D341Med (cell line): ENCODE results near the gene TAB2.
A peak's percentile ranks its signal among the peaks of the same experiment; 100 is the strongest.
"Not testable (repeated sequence)": the region's sequence is repeated elsewhere in the genome, so short reads cannot be mapped to it uniquely, and the experiment has no call there.

Source experiments
- DNase-seq: peaks from one replicate; pipeline ENCODE4 v3.0.0; 2012; ENCODE audit warnings: low spot score

Gene TAB2

GRCh38 chr6:149313070-149313469 is 4.4 kb upstream of the TAB2 start:
- no peak for DNase-seq

- DNase-seq, result no peak
Observed at GRCh38 chr6:149313861-149314260, 3.7 kb upstream of the TAB2 start.

DNA sequence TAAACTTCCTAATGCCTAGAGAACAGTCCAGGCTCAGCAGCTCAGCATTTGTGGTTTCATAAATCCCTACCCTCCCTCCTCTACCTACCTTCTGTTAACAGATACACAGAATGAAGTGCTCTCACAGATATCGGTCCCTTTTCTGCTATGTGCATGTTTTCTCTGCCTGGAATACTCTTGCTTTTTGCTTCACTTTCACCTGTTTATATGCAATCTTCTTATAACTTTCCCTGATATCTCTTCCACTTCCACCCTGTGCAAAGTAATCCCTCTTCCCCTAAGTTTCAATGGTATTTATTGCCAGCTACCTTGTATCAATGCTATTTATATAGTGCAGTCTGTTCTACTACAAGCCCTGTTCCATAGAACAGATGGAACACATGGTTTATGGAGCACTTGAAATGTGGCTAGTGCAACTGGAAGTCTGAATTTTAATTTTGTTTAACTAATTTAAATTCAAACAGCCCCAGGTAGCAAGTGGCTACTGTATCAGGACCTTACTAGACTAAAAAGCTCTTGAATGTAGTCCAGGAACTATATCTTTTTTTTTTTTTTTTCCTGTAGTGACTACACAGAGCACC is 3.1 kb upstream of the TAB2 start:
- no peak for DNase-seq

DNA sequence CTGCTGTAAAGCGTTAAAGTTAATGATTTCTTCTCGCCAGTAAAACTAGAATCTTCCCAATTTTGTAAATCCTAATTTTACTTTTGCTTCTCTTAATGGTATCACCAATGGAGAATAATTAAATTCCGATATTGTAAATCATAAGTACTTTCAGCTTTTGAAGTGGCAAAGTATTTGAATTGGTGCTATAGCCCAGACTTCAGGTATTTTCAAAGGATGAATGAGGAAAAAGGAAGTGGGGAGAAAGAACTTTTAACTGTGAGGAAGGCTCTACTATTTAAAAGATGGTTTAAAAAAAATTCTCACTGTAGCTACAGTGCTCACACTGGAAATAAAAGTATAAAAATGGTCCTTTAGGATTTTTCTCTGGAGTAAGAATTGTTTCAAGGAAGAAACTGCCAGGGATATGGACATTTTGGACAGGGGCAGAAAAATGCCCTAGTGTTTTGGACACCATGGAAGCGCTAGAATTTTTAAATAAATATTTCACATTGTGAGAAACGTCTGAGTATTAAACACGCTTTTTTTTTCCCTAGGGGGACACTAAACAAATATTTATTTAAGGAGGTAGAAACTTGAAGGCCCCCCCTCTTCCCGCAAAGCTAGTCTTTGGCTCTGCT is 1.3 kb upstream of the TAB2 start:
- no peak for DNase-seq

DNA sequence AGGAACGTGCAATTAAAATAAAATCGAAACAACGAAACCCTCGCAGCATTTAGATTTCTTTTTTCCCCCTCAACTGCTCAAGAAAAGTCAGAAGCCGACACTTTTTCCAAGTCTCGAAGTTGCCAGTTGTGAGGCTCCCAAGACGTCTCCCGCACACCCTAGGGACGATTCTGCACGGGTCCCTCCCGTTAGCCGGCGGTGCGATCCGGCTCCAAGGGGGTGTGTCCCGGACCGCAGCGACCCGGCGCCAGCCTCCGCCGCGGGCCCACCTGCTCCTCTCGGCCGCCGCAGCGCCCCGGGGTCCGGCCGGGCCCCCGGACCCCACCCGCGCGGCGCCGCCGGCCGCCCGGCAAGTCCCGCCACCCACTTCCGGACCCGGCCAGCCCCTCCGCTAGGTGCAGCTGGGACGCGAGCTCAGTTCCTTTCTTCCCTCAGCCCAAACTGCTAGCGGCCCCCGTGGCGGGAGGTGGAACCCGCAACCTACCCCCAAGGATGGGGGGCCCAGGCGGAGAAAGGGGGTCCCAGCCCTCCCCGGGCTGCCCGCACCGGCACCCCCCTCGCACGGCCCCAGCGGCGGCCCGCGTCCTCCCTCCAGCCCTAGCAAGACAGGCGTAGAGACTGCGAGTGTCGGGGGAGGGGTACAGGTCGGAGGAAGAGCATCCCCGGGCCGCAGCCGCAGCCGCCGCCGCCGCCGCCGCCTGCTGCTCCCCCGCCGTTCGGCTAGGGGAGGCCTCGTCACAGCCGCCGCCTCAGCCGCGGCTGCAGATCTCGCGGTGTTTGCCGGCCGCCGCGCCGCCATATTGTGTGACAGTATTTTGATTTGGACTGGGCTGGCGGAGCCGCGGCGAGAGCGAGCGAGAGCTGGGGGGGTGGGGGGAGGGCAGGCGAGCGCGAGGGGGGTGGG is 520 bp upstream of the TAB2 start:
- DNase-seq, result peak; percentile 93

GRCh38 chr6:149318581-149319286 is 1.2 kb downstream of the TAB2 start:
- DNase-seq, result peak; percentile 26

GRCh38 chr6:149319422-149319821 is 1.9 kb downstream of the TAB2 start:
- DNase-seq, result no peak

GRCh38 chr6:149320016-149320415 is 2.5 kb downstream of the TAB2 start:
- DNase-seq, result not testable (repeated sequence)

DNA sequence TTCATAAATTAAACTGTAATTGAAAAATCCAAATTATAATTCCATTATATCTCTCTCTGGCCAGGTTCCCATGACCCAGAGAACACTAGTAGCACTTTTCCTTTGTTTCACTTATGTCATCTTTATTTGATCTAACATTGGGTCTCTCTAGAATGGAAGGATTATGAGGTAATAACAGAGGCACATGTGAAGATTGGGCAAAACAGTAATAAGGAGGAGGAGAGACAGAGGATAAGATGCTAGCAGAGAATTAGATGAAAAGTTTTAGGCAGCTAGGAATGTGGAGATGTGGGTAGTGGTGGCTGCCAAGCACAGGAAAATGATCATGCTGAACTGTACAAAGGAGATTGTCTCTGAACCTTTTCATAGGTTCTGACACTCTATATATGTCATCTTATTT is 3.3 kb downstream of the TAB2 start:
- DNase-seq, result no peak

GRCh38 chr6:149323353-149323752 is 5.8 kb downstream of the TAB2 start:
- DNase-seq, result no peak

GRCh38 chr6:149323925-149324324 is 6.4 kb downstream of the TAB2 start:
- DNase-seq, result no peak

- DNase-seq, result no peak
Observed at GRCh38 chr6:149324428-149324827, 6.9 kb downstream of the TAB2 start.

- no peak for DNase-seq
Observed at GRCh38 chr6:149325648-149326236, 8.2 kb downstream of the TAB2 start.

GRCh38 chr6:149327638-149328037 is 10.1 kb downstream of the TAB2 start:
- no peak for DNase-seq

- DNase-seq, result no peak
Observed at GRCh38 chr6:149328083-149328482, 10.6 kb downstream of the TAB2 start.

- no peak for DNase-seq
Observed at GRCh38 chr6:149329529-149329928, 12.0 kb downstream of the TAB2 start.

DNA sequence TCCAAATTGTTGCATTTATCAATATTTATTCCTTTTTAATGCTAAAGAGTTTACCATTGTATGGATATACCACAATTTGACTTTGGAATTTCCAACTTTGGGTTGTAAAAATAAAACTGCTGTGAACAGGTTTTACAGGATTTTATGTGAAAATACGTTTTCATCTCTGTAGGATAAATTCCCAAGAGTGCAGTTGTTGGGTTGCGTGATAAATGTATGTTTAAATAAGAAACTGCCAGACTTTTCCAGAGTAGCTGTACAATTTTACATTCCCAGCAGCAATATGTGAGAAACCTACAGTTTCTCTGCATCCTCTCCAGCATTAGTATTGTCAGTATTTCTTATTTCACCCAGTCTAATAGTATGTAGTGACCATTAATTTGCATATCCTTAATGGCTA is 12.6 kb downstream of the TAB2 start:
- DNase-seq, result no peak

DNA sequence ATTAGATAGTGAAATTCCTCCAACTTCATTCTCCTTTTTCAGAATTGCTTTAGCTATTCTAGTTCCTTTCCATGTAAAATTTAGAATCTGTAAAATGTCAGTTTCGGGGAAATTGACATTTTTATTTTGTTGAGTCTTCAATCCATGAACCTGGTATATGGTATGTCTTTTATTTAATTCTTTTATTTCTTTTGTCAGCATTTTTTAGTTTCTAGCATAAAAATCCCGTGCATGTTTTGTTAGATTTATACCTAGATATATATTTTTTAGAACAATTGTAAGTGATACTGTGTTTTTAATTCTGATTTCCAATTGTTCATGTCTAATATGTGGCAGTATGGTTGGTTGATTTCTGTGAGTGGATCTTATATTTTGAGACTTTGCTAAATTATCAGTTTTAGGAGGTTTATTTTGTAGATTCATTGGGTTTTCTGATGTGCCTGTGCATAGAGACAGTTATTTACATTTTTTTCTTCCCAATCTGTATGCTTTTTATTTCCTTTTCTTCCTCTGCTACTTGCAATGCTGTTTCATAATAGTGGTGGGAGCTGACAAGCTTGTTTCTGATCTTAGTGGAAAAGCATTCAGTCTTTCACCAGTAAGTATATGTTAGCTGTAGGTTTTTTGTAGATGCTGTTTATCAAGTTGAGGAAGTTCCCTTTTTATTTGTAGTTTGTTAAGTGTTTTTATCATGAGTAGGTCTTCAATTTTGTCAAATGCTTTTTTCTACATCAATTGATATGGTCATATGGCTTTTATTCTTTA is 13.7 kb downstream of the TAB2 start:
- DNase-seq, result no peak

GRCh38 chr6:149331871-149332270 is 14.4 kb downstream of the TAB2 start:
- DNase-seq, result no peak

- DNase-seq, result no peak
Observed at GRCh38 chr6:149332602-149333265, 15.2 kb downstream of the TAB2 start.

- no peak for DNase-seq
Observed at GRCh38 chr6:149333266-149333620, 15.7 kb downstream of the TAB2 start.
